ENCODE results near the gene C9orf85.

Gene C9orf85

GRCh38 chr9:72013292-72013760 lies 101.9 kb downstream of the C9orf85 start:
- peak; percentile 15 for DNase-seq

DNA sequence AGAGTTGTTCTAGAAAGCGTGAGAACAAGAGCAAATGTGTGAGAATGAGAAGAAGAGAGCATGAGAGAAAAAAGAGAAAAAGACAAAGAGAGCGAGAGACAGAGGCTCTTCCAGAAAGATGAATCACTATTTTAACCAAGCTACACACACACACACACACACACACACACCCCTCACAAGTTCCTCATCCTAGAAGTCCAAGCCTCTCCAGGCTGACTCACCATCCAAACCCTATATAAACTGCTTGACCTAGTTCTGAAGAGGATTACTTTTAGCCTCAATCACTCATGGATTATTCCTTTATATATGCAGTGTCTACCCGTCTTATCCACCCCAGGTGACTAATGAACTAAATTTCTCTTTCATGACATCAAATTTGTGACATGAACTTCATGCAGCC lies 111.4 kb downstream of the C9orf85 start:
- peak; percentile 42 for DNase-seq

All from OCI-M1 (cell line).